Activated naive CD8-positive, alpha-beta T cell treated with anti-CD3 and anti-CD28 coated beads, Interleukin-2, amount 50 U/mL, for 16 hours (primary cell): Measurements from ENCODE around the gene SYT2.
"Not testable (repeated sequence)": the region's sequence is repeated elsewhere in the genome, so short reads cannot be mapped to it uniquely, and the experiment has no call there.

ENCODE experiments used
- DNase-seq: peaks from one replicate; pipeline ENCODE4 v3.0.0-alpha.2; 2020; ENCODE audit warnings: low read depth, low spot score

Gene SYT2

GRCh38 chr1:202710070-202711045 lies at the start of gene SYT2:
SYT2 (minus strand) TSS chr1:202710454; CDS start chr1:202605772, 104,682 bp downstream.
- no peak for DNase-seq

GRCh38 chr1:202756391-202756790 lies 46.1 kb upstream of the SYT2 start:
- no peak for DNase-seq

GRCh38 chr1:202754293-202754692 lies 44.0 kb upstream of the SYT2 start:
- no peak for DNase-seq

DNA sequence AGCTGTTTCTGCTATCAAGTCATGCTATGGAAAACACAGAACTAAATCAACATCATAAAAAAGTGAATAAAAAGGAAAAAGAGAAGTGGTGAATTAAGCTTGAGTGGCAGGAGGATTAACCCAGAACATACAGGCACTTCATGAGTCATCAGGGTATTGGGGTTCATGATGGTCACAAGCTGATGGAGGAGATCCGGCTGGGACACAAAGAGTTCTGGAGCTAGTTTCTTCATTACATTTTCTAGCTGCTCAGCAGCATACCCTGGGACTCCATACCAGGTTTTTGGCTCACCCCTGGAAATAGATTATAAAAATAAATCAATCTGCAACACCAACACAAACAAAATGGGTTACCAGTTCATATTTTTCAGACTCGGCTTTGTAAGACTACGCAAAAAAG lies 42.5 kb upstream of the SYT2 start:
- DNase-seq = no peak

DNA sequence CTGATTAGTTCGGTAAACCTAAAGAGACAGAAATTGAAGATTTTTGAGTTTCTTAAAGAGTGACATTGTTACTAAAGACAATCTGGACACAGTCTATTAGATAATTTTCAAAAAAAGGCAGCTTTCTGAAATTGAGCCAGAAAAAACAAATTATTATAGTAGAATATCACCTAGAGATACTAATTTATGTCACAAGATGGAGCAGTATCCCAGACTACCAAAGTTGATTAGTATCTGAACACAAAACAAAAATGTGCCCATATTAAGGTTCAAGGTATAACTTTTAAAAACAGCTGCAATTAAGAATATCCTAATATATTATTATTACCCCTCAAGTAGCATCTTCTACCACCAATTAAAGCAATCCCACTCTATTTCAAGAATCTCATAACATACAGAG lies 40.5 kb upstream of the SYT2 start:
- DNase-seq = no peak

GRCh38 chr1:202750024-202750423 lies 39.8 kb upstream of the SYT2 start:
- no peak for DNase-seq

DNA sequence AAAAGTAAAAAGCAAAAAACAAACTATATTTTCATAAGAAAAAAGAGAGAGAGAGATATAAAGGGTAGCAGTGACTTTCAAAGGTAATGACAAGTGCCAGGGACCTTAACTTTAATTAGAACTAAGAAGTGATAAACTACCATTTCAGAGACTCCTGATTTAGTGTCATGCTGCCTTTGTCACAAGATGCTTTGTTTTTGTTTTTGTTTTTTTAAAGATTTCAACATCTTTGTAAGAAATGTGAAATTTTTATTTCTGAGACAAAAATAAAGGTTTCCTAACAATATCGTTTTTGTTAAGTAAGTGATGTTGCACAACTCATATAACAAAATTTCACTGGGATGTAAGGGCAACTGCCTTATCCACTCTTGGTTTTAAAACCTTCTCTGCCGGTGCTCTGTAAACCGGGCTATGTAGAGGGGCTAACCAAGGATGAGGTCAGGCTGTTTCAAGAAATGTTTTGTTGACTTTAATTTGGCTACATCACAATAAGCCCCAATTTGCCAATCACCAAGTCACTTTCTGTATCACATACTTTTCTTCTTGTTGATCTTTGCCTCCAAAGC lies 35.2 kb upstream of the SYT2 start:
- no peak for DNase-seq

DNA sequence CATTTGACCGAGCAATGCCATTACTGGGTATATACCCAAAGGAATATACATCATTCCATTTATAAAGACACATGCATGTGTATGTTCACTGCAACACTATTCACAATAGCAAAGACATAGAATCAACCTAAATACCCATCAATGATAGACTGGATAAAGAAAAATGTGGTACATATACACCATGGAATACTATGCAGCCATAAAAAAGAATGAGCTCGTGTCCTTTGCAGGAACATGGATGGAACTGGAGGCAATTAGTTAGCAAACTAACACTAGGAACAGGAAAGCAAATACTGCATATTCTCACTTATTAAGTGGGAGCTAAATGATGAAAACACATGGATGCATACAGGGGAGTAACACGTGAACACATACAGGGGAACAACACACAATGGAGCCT lies 34.5 kb upstream of the SYT2 start:
- not testable (repeated sequence) for DNase-seq

DNA sequence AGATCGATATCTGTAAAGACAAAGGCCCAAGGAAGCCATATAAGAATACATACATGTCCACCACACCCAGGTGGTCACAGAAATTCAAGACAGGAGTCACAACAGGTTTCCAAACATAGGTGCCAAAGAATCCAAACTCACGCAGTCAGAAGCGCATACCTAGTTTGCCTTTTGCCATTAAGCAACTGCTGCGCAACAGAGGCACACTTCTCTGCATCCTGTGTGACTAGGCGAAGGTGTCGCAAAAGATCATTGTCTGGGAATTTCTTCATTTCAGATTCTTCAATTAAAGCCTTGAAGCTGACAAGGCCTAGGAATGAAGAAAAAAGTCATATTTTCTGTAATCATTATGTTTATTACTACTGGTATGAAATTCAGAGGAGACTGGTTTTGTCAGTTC lies 32.2 kb upstream of the SYT2 start:
- no peak for DNase-seq

DNA sequence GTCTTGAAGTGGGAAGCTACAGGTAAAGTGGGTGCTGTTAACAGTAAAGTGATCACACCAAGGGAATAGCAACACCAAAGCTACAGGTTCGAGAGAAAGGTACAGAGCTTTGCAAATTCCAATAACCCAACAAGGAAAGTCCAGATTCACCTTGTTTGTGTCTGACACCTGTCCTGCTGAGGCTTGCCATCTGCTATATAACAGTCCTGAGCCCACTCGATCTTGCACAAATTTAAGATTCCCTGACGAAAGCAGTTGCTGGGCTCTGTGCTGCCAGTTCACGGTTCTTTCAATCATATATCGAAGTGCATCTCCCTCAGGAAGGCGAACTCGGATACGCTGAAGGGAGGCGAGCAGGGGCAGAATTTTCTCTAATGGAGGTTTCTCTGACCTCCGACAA lies 23.0 kb upstream of the SYT2 start:
- no peak for DNase-seq

- no peak for DNase-seq
These were observed 18.7 kb upstream of the SYT2 start for GRCh38 chr1:202728951-202729350.

DNA sequence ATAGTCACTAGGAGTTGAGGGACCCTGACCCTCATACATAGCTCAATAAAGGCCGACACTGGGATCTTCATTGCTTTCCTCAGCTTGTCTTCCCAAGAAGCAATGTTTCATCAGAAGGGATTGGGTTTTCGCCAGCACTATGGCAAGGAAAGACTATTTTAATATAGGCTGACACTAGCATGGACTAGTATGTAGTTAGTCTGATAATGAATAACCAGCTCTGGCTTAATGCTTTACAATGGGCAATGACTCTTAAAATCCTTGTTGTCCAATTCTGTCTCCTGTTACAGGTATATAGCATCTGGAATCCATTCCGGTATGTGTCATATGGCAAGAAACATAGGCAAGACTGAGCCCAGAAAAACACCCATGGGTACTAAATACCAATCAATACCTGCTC lies 15.3 kb upstream of the SYT2 start:
- DNase-seq = no peak

- DNase-seq = no peak
These were observed 13.5 kb upstream of the SYT2 start for GRCh38 chr1:202723708-202724107.

DNA sequence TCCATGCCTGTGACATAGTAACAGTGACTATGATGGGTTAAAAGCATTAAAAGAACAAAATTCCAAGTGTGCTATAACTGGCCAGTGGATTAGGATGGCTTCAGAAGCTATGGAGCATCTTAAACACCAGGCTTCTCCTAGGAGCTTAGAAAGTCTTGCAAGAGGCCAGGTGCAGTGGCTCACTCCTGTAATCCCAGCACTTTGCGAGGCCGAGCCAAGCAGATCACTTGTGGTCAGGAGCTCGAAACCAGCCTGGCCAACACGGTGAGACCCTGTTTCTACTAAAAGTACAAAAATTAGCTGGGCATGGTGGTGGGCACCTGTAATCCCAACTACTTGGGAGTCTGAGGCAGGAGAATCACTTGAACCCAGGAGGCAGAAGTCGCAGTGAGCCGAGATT lies 12.8 kb upstream of the SYT2 start:
- not testable (repeated sequence) for DNase-seq

GRCh38 chr1:202716654-202717053 lies 6.4 kb upstream of the SYT2 start:
- no peak for DNase-seq

GRCh38 chr1:202714202-202714601 lies 3.9 kb upstream of the SYT2 start:
- DNase-seq = not testable (repeated sequence)

GRCh38 chr1:202713110-202713509 lies 2.9 kb upstream of the SYT2 start:
- DNase-seq = no peak

DNA sequence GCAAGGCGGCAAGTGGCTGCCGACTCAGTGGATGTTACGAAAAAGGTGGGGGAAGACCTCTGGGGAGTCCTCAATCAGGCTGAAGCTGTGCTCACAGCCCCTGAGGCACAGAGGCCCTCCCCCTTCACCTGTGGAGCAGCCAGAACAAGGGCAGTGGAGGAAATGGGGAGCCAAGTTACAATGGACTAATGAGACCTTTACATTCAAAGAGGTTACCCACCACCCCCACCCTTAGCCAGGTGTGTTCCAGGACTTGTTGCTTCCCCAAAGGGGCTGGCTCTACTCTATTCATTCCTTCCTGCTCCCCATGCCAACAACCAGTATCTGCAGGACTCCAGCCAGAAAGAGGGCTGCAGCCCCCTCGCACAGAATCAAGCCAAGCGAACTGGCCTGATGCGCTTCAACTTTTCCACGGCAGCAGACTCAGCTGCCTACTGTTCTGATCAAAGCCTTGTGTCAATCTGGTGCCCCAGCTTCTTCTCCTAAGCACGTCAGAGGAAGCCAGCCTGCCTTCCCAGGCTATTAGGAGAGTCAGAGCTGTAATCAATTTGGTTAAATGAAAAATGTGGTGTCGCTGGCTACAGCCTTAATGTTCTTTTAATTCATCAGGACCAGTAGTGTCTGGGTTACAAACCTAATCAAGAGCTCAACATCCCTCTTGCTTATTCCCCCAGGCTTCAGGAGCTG lies 1.8 kb upstream of the SYT2 start:
- DNase-seq = no peak

- no peak for DNase-seq
These were observed 795 bp downstream of the SYT2 start for GRCh38 chr1:202709276-202710041.

DNA sequence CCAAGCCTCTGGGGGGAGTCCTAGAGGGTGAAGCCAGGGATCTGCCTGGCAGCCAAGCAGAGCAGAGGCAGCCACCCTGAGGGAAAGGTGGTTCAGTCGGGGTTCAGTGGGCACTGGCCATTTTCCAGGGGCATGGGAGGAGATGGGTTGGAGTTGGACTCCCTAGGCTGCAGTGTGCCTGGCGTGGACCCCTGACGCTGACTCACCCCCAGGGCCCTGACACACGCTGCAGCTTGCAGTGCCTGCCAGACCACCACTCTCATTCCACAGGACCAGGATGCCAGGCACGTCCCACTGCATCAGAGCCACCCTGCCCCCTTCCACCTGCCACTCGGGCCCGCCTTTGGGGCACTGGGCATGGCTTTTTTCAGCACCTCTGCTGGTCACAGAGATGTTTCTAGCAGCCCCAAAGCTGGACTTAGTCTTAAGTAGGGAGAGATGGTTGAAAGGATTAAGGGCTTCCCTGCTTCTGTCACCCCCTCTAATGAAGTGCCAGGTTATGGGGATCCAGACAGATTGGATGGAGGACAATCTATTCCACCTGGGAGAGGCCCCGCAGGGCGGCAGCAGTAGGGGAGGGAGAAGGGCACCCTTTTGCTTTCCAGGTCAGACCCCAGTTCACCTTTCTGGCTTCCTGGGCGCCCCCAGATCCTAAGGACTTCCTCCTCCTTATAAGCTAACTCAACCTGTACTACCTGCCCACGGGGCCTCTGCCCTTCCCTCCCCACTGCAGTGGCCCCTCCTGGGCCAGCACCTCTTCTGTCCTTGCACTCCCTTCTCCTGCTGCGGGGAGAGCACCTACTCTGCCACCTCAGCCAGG lies 1.6 kb downstream of the SYT2 start:
- no peak for DNase-seq

DNA sequence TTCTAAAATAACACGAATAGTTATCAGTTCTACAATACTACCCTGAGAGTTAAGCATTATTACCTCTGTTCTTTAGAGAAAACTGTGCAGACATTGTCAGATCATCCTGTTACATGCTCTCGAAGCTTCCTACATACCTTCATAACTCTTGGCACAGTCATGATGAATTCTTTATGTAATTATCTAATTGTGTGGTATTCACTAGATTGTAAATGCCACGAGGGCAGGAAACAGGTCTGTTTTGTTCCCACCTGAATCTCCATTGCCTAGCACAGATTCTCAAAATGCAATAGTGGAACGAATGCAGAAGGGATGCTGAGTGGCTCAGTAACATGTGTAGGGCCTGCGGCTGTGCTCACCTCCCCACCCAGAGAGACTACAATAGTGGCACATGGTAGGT lies 3.4 kb downstream of the SYT2 start:
- no peak for DNase-seq
